Thyroid gland (tissue), 4 donors: ENCODE data around the gene PSD4.

ENCODE experiments used
- CTCF ChIP-seq, 6 experiments: fragments of 200-600 bp in 3 of 6; fragments of 450-650 bp in 3 of 6; sonication (generic) in 3 of 6; IDR thresholded peaks; one replicate each; pipeline ENCODE4 v1.5.1; 2016 to 2019; ENCODE audit warnings: antibody characterized with exemption in 6 of 6, mild to moderate bottlenecking in 2 of 6, inconsistent platforms in 1 of 6, moderate library complexity in 1 of 6
- POLR2A ChIP-seq, 2 donors: fragments of 450-650 bp; IDR thresholded peaks; one replicate each; pipeline ENCODE4 v1.6.1; 2017; ENCODE audit warnings: antibody characterized with exemption in 2 of 2, mild to moderate bottlenecking in 2 of 2, moderate library complexity in 1 of 2

GRCh38 chr2:113144259-113144658 is 29.5 kb upstream of the PSD4 start:
- TF ChIP-seq CTCF (IDR thresholded peaks at IDR 0.05) (no peak), POLR2A (IDR thresholded peaks at IDR 0.05) (no peak)
